Epithelial cell of proximal tubule (primary cell): ENCODE data around the gene RASAL3. TPM values are rescaled to one million over a fixed set of nuclear protein-coding genes. Genes with fewer than 3 reads are reported as not detected.
"Not testable (repeated sequence)": the region's sequence is repeated elsewhere in the genome, so short reads cannot be mapped to it uniquely, and the experiment has no call there.

Experiments used
- DNase-seq: peaks from one replicate; pipeline ENCODE4 v3.0.0-alpha.2; 2011; ENCODE audit warnings: low read depth
- H3K4me3 ChIP-seq: 2 replicates; pipeline ENCODE4 v1.5.1; 2011; ENCODE audit warnings: low read depth, mild to moderate bottlenecking, low read length
- total RNA-seq: library from RNA; depleted of rRNA; stranded (reverse); fragments of >200 nt; gene quantifications from 2 replicates; pipeline ENCODE4 v1.2.3, GENCODE V29; 2015
- TF ChIP-seq, protein P1 (sequence below): conservative IDR thresholded peaks from 2 replicates; pipeline ENCODE4 v1.5.1; 2012; ENCODE audit warnings: low read depth, mild to moderate bottlenecking, low read length

The RASAL3 gene
- total RNA-seq, 1 donor from 2014 or later, result not detected

DNA sequence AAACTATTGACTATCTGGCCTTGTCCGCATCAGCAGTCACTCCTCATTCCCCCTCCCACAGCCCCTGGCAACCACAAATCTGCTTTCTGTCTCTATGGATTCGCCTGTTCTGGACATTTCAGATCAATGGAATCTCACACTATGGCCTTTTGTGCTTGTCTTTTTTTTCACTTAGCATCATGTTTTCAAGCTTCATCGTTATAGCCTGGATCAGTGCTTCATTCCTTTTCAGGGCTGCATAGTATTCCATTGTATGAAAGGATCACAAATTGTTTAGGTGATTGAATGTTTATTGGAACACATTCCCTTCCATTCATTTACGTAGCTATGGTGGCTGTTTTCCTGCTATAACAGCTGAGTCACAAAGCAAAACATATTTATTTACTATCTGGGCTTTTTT, 22.7 kb upstream of the RASAL3 start:
- DNase-seq, result no peak
- TF ChIP-seq, protein P1, sequence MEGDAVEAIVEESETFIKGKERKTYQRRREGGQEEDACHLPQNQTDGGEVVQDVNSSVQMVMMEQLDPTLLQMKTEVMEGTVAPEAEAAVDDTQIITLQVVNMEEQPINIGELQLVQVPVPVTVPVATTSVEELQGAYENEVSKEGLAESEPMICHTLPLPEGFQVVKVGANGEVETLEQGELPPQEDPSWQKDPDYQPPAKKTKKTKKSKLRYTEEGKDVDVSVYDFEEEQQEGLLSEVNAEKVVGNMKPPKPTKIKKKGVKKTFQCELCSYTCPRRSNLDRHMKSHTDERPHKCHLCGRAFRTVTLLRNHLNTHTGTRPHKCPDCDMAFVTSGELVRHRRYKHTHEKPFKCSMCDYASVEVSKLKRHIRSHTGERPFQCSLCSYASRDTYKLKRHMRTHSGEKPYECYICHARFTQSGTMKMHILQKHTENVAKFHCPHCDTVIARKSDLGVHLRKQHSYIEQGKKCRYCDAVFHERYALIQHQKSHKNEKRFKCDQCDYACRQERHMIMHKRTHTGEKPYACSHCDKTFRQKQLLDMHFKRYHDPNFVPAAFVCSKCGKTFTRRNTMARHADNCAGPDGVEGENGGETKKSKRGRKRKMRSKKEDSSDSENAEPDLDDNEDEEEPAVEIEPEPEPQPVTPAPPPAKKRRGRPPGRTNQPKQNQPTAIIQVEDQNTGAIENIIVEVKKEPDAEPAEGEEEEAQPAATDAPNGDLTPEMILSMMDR, result no peak
- H3K4me3 ChIP-seq, result no peak overlapping the region

DNA sequence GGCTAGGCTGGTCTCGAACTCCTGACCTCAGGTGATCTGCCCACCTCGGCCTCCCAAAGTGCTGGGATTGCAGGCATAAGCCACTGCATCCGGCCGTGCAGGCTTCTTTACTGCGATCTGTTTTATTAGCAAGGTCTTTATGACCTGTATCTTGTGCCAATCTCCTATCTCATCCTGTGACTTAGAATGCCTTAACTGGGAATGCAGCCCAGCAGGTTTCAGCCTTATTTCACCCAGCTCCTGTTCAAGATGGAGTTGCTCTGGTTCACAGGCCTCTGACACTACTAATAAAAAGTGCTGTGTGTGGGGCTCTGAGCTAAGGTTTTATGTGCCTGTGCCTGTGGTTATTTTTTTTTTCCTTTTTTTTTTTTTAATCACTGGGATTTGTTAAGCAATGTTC, 21.4 kb upstream of the RASAL3 start:
- not testable (repeated sequence) for H3K4me3 ChIP-seq, DNase-seq

DNA sequence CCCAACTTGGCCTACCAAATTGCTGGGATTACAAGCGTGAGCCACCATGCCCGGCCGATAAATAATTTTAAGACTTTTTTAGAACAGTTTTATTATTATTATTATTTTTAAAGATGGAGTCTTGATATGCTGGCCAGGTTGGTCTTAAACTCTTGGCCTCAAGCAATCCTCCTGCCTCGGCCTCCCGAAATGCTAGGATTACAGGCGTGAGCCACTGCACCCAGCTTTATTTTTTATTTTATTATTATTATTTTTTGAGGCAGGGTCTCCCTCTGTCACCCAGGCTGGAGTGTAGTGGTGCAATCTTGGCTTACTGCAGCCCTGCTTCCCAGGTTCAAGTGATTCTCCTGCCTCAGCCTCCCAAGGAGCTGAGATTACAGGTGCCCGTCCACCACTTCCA, 16.7 kb upstream of the RASAL3 start:
- DNase-seq, H3K4me3 ChIP-seq: not testable (repeated sequence)

DNA sequence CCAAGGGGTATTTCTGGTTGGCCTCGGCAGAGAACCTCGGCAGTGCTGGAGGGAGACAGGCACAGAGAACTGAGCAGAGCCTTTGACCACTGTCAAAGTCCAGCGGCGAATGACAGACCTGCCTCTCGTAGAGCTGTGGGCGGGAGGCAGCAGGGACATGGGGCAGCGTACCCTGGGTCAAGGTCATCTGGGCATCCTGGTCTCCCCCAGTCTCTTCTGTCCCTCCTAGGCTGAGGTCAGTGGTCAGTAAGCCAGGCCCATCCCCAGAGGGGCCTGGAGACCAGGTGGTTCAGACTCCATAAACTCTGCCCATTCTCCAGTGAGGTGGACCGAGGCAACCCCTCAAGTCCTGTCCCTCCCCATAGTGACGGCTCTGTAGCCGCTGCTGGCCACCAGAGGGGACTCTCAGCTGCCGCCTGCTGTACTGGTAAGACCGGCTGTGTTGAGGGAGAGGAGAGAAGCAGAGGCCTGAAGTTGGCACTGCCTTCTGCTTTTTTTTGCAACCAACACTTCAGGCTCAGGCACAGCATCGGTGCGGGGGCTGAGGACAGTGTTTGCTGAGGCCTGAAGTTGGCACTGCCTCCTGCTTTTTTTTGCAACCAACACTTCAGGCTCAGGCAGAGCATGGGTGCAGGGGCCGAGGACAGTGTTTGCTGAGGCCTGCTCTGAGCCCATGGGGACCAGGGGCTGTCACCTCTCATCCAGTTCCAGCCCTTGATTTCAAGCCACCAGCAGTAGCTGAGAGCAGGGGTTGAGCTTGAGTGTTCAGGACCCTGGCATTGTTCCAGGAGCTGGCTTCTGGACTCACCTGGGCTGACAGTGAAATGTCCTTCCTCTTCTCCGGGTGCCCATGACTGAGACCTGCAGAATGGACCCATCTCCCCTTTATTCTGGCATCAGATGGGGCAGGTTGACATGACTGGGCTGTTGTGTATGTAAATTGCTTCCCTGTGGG, 15.3 kb upstream of the RASAL3 start, which contains the start of gene PGLYRP2:
Gene PGLYRP2, minus strand, starts transcription at position 111 of the 955 bp plus-strand sequence. CDS start 130 bp downstream, outside the sequence.
- no peak for DNase-seq
- TF ChIP-seq, protein P1, result peak; percentile 11
- H3K4me3 ChIP-seq, result no peak within 1 kb of the TSS

DNA sequence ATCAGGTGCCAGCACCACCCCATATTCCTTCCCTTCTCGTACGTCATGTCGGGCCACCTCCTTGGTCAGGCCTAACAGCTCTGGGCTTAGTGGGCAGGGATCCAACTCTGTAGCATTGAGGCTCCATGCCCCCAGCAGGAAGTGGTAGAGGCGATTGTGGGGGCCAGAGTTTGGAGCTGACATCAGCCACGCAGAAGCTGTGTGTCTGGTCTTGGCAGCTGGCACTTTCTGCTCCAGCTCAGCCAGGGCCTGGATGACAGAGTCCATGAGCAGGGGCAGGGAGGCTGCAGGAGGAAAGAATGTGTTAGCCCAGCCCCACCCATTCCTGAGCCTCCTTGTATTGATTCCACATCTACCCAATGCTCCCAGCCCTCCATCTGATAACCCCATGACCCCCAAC, 12.0 kb upstream of the RASAL3 start:
- TF ChIP-seq, protein P1, result no peak
- DNase-seq, result no peak
- H3K4me3 ChIP-seq, result no peak overlapping the region

DNA sequence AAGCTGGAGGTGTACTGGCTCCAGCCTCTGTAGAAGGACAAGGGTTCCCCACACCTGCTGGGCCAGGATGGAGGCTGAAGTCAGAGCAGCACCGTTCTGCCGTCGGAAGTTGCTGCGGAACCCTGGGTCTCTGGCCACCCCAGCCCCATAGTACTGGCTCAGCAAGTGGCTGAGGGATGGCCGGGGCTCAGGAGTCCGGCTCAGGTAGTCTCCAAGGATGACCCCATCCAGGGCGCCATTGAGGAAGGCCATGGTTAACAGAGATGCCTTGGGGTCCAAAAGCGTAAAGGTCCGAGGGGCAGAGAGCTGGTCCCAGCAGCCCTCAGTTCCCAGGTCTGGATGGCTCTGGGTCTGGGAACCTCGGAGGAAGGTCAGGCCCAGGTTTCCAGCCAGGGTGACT, 11.3 kb upstream of the RASAL3 start:
- no peak for DNase-seq
- no peak overlapping the region for H3K4me3 ChIP-seq
- TF ChIP-seq, protein P1, result no peak

DNA sequence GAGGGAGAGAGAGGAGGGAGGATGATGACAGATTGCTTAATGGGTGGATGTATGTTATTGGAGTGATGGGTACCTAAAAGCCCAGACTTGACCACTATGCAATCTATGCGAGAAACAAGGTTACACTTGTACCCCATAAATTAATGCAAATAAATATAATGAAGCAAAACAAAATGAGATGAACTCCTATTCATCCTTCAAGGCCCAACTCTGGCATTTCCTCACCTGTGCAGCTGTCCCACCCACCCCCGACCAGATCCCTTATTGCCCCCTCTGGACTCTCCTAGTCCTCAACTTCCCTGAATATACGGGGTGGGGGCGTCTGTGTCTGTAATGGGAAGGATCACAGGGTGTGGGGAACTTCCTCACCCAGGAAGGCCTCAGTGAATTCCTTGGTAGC, 10.8 kb upstream of the RASAL3 start:
- TF ChIP-seq, protein P1, result no peak
- H3K4me3 ChIP-seq, result no peak overlapping the region
- no peak for DNase-seq

DNA sequence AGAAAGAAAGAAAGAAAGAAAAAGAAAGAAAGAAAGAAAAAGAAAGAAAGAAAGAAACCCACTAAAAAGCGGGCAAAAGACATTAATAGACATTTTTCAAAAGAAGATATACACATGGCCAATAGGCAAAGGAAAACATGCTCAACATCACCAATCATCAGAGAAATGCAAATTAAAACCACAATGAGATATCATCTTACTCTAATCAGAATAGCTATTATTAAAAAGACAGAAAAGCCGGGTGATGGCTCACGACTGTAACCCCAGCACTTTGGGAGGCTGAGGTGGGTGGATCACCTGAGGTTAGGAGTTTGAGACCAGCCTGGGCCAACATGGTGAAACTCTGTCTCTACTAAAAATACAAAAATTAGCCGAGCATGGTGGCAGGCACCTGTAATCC, 9.5 kb upstream of the RASAL3 start:
- H3K4me3 ChIP-seq, DNase-seq: not testable (repeated sequence)
